Ascending aorta (tissue), 2 donors: ENCODE measurements around the gene LTBP1. TPM values are rescaled to one million over a fixed set of nuclear protein-coding genes. Genes with fewer than 3 reads are reported as not detected.

Experiments
- DNase-seq, 2 donors: peaks; one replicate each; pipeline ENCODE4 v3.0.0-alpha.2; 2019; ENCODE audit warnings: low spot score in 2 of 2
- H3K27ac ChIP-seq, 2 donors: fragments of 200-600 bp; sonication (generic); one replicate each; pipeline ENCODE4 v1.5.1; 2016 to 2017; ENCODE audit warnings: mild to moderate bottlenecking in 1 of 2
- H3K27me3 ChIP-seq: fragments of 200-600 bp; sonication (generic); one replicate; pipeline ENCODE4 v1.5.1; 2017
- H3K36me3 ChIP-seq, 2 donors: fragments of 200-600 bp; sonication (generic); one replicate each; pipeline ENCODE4 v1.5.1; 2016
- H3K4me1 ChIP-seq, 2 donors: fragments of 200-600 bp; sonication (generic); one replicate each; pipeline ENCODE4 v1.5.1; 2016 to 2017; ENCODE audit warnings: mild to moderate bottlenecking in 1 of 2
- H3K4me3 ChIP-seq, 2 donors: fragments of 200-600 bp; sonication (generic); one replicate each; pipeline ENCODE4 v1.5.1; 2016 to 2017; ENCODE audit warnings: mild to moderate bottlenecking in 1 of 2
- H3K9me3 ChIP-seq, 2 donors: fragments of 200-600 bp; sonication (generic); one replicate each; pipeline ENCODE4 v1.5.1; 2016
- CTCF ChIP-seq, 3 experiments: fragments of 200-600 bp in 2 of 3; fragments of 450-650 bp in 1 of 3; sonication (generic) in 2 of 3; IDR thresholded peaks; one replicate each; pipeline ENCODE4 v1.5.1; 2016 to 2019; ENCODE audit warnings: antibody characterized with exemption in 3 of 3, mild to moderate bottlenecking in 1 of 3, moderate library complexity in 1 of 3
- intact Hi-C: fragments of 100-400 bp; cut with DNase I; formaldehyde crosslinking; loops from one replicate; pipeline ENCODE4 v1.15.1; 2023
- total RNA-seq: library from RNA; depleted of rRNA; stranded (reverse); fragments of >200 nt; gene quantifications from one replicate; pipeline ENCODE4 v1.1.0, GENCODE V29; 2016

Gene LTBP1
- total RNA-seq, 1 donor from 2014 or later = 295 TPM

GRCh38 chr2:33023728-33024500 lies 77.2 kb downstream of the LTBP1 start:
- DNase-seq = no peak
- no peak overlapping the region for H3K27ac ChIP-seq
- H3K4me3 ChIP-seq = no peak overlapping the region
- H3K36me3 ChIP-seq = peaks cover 0 to 3% of the 10 kb centered on the region in 2 donors
- H3K4me1 ChIP-seq = peaks cover 0 to 21% of the 10 kb centered on the region in 2 donors
- peaks cover 0 to 6% of the 10 kb centered on the region in 2 donors for H3K9me3 ChIP-seq
- TF ChIP-seq CTCF (IDR thresholded peaks at IDR 0.05) = no peak
- intact Hi-C loops = loop anchor here (10.0 kb wide), 1 partner anchor 399 kb away; the partner anchor contains the start of gene TTC27
- H3K27me3 ChIP-seq = no peaks in the 10 kb centered on the region

- Histone ChIP-seq H3K36me3 (peaks cover 0 to 3% of the 10 kb centered on the region in 2 donors), H3K4me3 (no peak overlapping the region), H3K27ac (no peak overlapping the region), H3K4me1 (peaks cover 0 to 21% of the 10 kb centered on the region in 2 donors), H3K27me3 (no peaks in the 10 kb centered on the region), H3K9me3 (peaks cover 0 to 6% of the 10 kb centered on the region in 2 donors)
- intact Hi-C loops = loop anchor here (10.0 kb wide), 1 partner anchor 400 kb away; the partner anchor contains the start of gene TTC27
- no peak for TF ChIP-seq CTCF (IDR thresholded peaks at IDR 0.05)
- DNase-seq = no peak
Measured at GRCh38 chr2:33024758-33025157, 78.0 kb downstream of the LTBP1 start.

GRCh38 chr2:33029459-33029858 lies 82.7 kb downstream of the LTBP1 start:
- intact Hi-C loops = loop anchor here (10.0 kb wide), 1 partner anchor 405 kb away; the partner anchor contains the start of gene TTC27
- no peak for TF ChIP-seq CTCF (IDR thresholded peaks at IDR 0.05)
- Histone ChIP-seq H3K27ac (no peak overlapping the region), H3K27me3 (no peaks in the 10 kb centered on the region), H3K4me1 (no peaks in the 10 kb centered on the region), H3K4me3 (no peak overlapping the region), H3K36me3 (peaks cover 0 to 3% of the 10 kb centered on the region in 2 donors), H3K9me3 (peaks cover 0 to 6% of the 10 kb centered on the region in 2 donors)
- no peak for DNase-seq

- intact Hi-C loops = loop anchor here (2.0 to 10.0 kb wide), 2 partner anchors 405 to 473 kb away; partner anchors contain the start of gene TTC27
- no peaks in the 10 kb centered on the region for H3K36me3 ChIP-seq
- H3K9me3 ChIP-seq = peaks cover 0 to 2% of the 10 kb centered on the region in 2 donors
- DNase-seq = no peak
- no peak for TF ChIP-seq CTCF (IDR thresholded peaks at IDR 0.05)
- H3K27ac ChIP-seq = no peak overlapping the region
- no peak overlapping the region for H3K4me3 ChIP-seq
- no peaks in the 10 kb centered on the region for H3K4me1 ChIP-seq
- no peaks in the 10 kb centered on the region for H3K27me3 ChIP-seq
Measured at GRCh38 chr2:33029926-33030325, 83.2 kb downstream of the LTBP1 start.

- no peak for DNase-seq
- no peak for TF ChIP-seq CTCF (IDR thresholded peaks at IDR 0.05)
- H3K4me1 ChIP-seq = no peaks in the 10 kb centered on the region
- no peaks in the 10 kb centered on the region for H3K27me3 ChIP-seq
- H3K36me3 ChIP-seq = no peaks in the 10 kb centered on the region
- intact Hi-C loops = loop anchor here (2.0 kb wide), 1 partner anchor 474 kb away; no protein-coding TSS in a partner anchor
- no peak overlapping the region for H3K27ac ChIP-seq
- H3K9me3 ChIP-seq = no peaks in the 10 kb centered on the region
- no peak overlapping the region for H3K4me3 ChIP-seq
Measured at GRCh38 chr2:33030326-33030725, 83.6 kb downstream of the LTBP1 start.
